Spleen (tissue), 7 donors: Measurements from ENCODE around the gene RPP25.

Source experiments
- POLR2A ChIP-seq, 3 donors: fragments of 450-650 bp; IDR thresholded peaks; one replicate each; pipeline ENCODE4 v1.5.1; 2017; ENCODE audit warnings: antibody characterized with exemption in 3 of 3, mild to moderate bottlenecking in 1 of 3
- POLR2AphosphoS5 ChIP-seq, 3 donors: sonication (generic); formaldehyde crosslinking; IDR thresholded peaks; one replicate each; pipeline ENCODE4 v1.5.1; 2017; ENCODE audit warnings: antibody characterized with exemption in 3 of 3
- TF ChIP-seq, protein P1 (sequence below), 11 experiments: fragments of 200-600 bp in 7 of 11; fragments of 450-650 bp in 4 of 11; sonication (generic) in 4 of 11; IDR thresholded peaks in 8 of 11; conservative IDR thresholded peaks in 3 of 11; 1 replicate in 7 of 11; 2 replicates in 4 of 11; pipeline versions ENCODE4 v1.4.0 to v1.8.0; 2016 to 2021; ENCODE audit warnings: antibody characterized with exemption in 11 of 11, inconsistent platforms in 4 of 11, mild to moderate bottlenecking in 1 of 11
- donor health status: DM: no; HTN: no; CAD: no; lungs with moderate emphysema.
- donor health status: DM: no; HTN: no; CAD: no.
- donor health status: DM: no; HTN: no; CAD: no.

DNA sequence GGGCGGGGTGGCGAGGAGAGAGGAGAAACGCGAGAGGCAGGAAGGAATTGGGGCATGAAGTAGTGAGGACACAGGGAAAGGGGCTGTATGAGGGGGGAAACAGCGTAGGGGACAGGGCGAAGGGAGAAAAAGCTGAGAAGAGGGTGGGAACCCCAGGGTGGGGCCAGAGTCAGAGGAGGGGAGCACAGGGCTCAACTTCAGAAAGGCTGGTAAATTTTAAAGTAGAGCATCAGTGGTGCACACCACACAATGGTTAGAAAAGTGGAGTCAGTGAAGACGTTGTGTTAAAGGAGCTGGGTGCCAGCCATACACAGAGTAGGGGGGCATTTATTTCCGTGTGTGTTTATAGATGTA is 3.0 kb upstream of the RPP25 start:
- TF ChIP-seq, protein P1, sequence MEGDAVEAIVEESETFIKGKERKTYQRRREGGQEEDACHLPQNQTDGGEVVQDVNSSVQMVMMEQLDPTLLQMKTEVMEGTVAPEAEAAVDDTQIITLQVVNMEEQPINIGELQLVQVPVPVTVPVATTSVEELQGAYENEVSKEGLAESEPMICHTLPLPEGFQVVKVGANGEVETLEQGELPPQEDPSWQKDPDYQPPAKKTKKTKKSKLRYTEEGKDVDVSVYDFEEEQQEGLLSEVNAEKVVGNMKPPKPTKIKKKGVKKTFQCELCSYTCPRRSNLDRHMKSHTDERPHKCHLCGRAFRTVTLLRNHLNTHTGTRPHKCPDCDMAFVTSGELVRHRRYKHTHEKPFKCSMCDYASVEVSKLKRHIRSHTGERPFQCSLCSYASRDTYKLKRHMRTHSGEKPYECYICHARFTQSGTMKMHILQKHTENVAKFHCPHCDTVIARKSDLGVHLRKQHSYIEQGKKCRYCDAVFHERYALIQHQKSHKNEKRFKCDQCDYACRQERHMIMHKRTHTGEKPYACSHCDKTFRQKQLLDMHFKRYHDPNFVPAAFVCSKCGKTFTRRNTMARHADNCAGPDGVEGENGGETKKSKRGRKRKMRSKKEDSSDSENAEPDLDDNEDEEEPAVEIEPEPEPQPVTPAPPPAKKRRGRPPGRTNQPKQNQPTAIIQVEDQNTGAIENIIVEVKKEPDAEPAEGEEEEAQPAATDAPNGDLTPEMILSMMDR (IDR thresholded peaks at IDR 0.05 in 8 of 11, conservative IDR thresholded peaks at IDR 0.05 in 3 of 11): no peak
- TF ChIP-seq POLR2A (IDR thresholded peaks at IDR 0.05) (no peak), POLR2AphosphoS5 (IDR thresholded peaks at IDR 0.05) (no peak)
